ENCODE data around the gene KIF12. TPM values are rescaled to one million over a fixed set of nuclear protein-coding genes. Genes with fewer than 3 reads are reported as not detected.
A peak's percentile ranks its signal among the peaks of the same experiment; 100 is the strongest.

KIF12 gene
- total and polyA plus RNA-seq, 2 experiments from 2014 or later, result 4.2 to 4.3 TPM

DNA sequence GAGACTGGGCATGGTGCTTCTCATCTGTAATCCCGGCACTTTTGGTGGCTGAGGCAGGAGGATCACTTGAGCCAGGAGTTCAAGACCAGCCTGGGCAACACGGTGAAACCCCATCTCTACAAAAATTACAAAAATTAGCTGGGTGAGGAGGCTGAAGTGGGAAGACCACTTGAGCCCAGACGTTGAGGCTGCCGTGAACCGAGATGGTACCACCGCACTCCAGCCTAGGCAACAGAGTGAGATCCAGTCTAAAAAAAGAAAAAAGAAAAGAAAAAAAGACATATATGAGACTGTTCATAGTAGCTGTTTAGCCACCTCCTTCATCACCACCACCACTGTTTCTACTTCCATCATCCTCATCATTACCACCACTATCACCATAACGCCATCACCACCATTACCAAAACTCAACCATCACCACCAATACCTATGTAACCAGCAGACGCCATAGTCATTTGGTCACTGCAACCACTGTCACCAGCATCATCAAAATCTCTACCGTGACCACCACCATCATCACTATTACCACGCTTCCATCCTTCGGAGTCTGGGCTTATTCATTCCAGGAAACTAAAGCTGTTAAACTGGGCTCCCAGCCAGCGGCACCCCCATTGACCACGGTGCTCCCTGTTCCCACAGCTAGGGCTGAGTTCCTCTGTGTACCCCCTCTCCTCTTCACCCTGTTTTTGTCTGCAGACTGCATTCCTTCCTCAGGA lies 8.4 kb upstream of the KIF12 start:
- peaks cover 3% of the 10 kb centered on the region; the same call in 2 of the 3 replicates for H3K9me3 Mint-ChIP-seq
- H3K36me3 ChIP-seq (ENCODE audit: insufficient read depth), result no peaks in the 10 kb centered on the region
- H3K27ac Mint-ChIP-seq, result no peak overlapping the region
- H3K27me3 ChIP-seq (ENCODE audit: insufficient read depth), result 0 out of 2 replicates have a peak, but pooled peaks cover 6% of the 10 kb centered on the region
- H3K4me2 ChIP-seq, result no peak overlapping the region
- TF ChIP-seq, protein P1, sequence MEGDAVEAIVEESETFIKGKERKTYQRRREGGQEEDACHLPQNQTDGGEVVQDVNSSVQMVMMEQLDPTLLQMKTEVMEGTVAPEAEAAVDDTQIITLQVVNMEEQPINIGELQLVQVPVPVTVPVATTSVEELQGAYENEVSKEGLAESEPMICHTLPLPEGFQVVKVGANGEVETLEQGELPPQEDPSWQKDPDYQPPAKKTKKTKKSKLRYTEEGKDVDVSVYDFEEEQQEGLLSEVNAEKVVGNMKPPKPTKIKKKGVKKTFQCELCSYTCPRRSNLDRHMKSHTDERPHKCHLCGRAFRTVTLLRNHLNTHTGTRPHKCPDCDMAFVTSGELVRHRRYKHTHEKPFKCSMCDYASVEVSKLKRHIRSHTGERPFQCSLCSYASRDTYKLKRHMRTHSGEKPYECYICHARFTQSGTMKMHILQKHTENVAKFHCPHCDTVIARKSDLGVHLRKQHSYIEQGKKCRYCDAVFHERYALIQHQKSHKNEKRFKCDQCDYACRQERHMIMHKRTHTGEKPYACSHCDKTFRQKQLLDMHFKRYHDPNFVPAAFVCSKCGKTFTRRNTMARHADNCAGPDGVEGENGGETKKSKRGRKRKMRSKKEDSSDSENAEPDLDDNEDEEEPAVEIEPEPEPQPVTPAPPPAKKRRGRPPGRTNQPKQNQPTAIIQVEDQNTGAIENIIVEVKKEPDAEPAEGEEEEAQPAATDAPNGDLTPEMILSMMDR (conservative IDR thresholded peaks at IDR 0.05; ENCODE audit: low read depth in 2 of 2), result no peak
- TF ChIP-seq ZNF114 (CRISPR knock-in tag; IDR thresholded peaks at IDR 0.05) (no peak), CREB1 (CRISPR knock-in tag; IDR thresholded peaks at IDR 0.05; ENCODE audit: low read depth) (no peak), JUNB (IDR thresholded peaks at IDR 0.05; ENCODE audit: unreplicated experiment) (no peak), POLR2AphosphoS5 (IDR thresholded peaks at IDR 0.05; ENCODE audit: low read depth) (no peak), ZNF331 (CRISPR knock-in tag; IDR thresholded peaks at IDR 0.05; ENCODE audit: low read depth) (no peak), STAT1 (IDR thresholded peaks at IDR 0.05; ENCODE audit: unreplicated experiment) (no peak), NANOG (IDR thresholded peaks at IDR 0.05; ENCODE audit: borderline replicate concordance) (no peak), EZH2 (IDR thresholded peaks at IDR 0.05; ENCODE audit: low read depth, unreplicated experiment) (no peak), EZH2phosphoT487 (IDR thresholded peaks at IDR 0.05; ENCODE audit: unreplicated experiment) (no peak)
- TF ChIP-seq, protein P2, sequence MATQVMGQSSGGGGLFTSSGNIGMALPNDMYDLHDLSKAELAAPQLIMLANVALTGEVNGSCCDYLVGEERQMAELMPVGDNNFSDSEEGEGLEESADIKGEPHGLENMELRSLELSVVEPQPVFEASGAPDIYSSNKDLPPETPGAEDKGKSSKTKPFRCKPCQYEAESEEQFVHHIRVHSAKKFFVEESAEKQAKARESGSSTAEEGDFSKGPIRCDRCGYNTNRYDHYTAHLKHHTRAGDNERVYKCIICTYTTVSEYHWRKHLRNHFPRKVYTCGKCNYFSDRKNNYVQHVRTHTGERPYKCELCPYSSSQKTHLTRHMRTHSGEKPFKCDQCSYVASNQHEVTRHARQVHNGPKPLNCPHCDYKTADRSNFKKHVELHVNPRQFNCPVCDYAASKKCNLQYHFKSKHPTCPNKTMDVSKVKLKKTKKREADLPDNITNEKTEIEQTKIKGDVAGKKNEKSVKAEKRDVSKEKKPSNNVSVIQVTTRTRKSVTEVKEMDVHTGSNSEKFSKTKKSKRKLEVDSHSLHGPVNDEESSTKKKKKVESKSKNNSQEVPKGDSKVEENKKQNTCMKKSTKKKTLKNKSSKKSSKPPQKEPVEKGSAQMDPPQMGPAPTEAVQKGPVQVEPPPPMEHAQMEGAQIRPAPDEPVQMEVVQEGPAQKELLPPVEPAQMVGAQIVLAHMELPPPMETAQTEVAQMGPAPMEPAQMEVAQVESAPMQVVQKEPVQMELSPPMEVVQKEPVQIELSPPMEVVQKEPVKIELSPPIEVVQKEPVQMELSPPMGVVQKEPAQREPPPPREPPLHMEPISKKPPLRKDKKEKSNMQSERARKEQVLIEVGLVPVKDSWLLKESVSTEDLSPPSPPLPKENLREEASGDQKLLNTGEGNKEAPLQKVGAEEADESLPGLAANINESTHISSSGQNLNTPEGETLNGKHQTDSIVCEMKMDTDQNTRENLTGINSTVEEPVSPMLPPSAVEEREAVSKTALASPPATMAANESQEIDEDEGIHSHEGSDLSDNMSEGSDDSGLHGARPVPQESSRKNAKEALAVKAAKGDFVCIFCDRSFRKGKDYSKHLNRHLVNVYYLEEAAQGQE (IDR thresholded peaks at IDR 0.05; ENCODE audit: unreplicated experiment), result no peak
- TF ChIP-seq, protein P3, sequence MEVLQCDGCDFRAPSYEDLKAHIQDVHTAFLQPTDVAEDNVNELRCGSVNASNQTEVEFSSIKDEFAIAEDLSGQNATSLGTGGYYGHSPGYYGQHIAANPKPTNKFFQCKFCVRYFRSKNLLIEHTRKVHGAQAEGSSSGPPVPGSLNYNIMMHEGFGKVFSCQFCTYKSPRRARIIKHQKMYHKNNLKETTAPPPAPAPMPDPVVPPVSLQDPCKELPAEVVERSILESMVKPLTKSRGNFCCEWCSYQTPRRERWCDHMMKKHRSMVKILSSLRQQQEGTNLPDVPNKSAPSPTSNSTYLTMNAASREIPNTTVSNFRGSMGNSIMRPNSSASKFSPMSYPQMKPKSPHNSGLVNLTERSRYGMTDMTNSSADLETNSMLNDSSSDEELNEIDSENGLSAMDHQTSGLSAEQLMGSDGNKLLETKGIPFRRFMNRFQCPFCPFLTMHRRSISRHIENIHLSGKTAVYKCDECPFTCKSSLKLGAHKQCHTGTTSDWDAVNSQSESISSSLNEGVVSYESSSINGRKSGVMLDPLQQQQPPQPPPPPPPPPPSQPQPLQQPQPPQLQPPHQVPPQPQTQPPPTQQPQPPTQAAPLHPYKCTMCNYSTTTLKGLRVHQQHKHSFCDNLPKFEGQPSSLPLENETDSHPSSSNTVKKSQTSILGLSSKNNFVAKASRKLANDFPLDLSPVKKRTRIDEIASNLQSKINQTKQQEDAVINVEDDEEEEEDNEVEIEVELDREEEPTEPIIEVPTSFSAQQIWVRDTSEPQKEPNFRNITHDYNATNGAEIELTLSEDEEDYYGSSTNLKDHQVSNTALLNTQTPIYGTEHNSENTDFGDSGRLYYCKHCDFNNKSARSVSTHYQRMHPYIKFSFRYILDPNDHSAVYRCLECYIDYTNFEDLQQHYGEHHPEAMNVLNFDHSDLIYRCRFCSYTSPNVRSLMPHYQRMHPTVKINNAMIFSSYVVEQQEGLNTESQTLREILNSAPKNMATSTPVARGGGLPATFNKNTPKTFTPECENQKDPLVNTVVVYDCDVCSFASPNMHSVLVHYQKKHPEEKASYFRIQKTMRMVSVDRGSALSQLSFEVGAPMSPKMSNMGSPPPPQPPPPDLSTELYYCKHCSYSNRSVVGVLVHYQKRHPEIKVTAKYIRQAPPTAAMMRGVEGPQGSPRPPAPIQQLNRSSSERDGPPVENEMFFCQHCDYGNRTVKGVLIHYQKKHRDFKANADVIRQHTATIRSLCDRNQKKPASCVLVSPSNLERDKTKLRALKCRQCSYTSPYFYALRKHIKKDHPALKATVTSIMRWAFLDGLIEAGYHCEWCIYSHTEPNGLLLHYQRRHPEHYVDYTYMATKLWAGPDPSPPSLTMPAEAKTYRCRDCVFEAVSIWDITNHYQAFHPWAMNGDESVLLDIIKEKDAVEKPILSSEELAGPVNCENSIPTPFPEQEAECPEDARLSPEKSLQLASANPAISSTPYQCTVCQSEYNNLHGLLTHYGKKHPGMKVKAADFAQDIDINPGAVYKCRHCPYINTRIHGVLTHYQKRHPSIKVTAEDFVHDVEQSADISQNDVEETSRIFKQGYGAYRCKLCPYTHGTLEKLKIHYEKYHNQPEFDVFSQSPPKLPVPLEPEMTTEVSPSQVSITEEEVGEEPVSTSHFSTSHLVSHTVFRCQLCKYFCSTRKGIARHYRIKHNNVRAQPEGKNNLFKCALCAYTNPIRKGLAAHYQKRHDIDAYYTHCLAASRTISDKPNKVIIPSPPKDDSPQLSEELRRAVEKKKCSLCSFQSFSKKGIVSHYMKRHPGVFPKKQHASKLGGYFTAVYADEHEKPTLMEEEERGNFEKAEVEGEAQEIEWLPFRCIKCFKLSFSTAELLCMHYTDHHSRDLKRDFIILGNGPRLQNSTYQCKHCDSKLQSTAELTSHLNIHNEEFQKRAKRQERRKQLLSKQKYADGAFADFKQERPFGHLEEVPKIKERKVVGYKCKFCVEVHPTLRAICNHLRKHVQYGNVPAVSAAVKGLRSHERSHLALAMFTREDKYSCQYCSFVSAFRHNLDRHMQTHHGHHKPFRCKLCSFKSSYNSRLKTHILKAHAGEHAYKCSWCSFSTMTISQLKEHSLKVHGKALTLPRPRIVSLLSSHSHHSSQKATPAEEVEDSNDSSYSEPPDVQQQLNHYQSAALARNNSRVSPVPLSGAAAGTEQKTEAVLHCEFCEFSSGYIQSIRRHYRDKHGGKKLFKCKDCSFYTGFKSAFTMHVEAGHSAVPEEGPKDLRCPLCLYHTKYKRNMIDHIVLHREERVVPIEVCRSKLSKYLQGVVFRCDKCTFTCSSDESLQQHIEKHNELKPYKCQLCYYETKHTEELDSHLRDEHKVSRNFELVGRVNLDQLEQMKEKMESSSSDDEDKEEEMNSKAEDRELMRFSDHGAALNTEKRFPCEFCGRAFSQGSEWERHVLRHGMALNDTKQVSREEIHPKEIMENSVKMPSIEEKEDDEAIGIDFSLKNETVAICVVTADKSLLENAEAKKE (CRISPR knock-in tag; IDR thresholded peaks at IDR 0.05), result no peak
- TF ChIP-seq, protein P4, sequence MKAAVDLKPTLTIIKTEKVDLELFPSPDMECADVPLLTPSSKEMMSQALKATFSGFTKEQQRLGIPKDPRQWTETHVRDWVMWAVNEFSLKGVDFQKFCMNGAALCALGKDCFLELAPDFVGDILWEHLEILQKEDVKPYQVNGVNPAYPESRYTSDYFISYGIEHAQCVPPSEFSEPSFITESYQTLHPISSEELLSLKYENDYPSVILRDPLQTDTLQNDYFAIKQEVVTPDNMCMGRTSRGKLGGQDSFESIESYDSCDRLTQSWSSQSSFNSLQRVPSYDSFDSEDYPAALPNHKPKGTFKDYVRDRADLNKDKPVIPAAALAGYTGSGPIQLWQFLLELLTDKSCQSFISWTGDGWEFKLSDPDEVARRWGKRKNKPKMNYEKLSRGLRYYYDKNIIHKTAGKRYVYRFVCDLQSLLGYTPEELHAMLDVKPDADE (IDR thresholded peaks at IDR 0.05), result no peak
- H4K20me1 ChIP-seq (replicated peaks; ENCODE audit: insufficient read depth), result no peaks in the 10 kb centered on the region
- H3K4me3 ChIP-seq, result no peak overlapping the region
- H3F3A ChIP-seq (replicated peaks; ENCODE audit: low read depth), result no peaks in the 10 kb centered on the region
- H3K9me2 ChIP-seq (ENCODE audit: insufficient read depth), result no peaks in the 10 kb centered on the region
- H3K27me3 Mint-ChIP-seq (ENCODE audit: insufficient read depth, low read depth, poor library complexity), result peaks cover 8% of the 10 kb centered on the region
- ATAC-seq, result no peak
- H3K4me1 Mint-ChIP-seq, result peaks cover 11% of the 10 kb centered on the region
- H3K27ac ChIP-seq (ENCODE audit: low read depth), result no peak overlapping the region
- peak overlapping the region; percentile 78; the same call in 1 of the 2 replicates for H2AFZ ChIP-seq
- H3K4me1 ChIP-seq (ENCODE audit: insufficient read depth), result no peaks in the 10 kb centered on the region; the same call in 1 of the 2 replicates
- H3K79me2 ChIP-seq (replicated peaks; ENCODE audit: insufficient read depth), result no peaks in the 10 kb centered on the region
- no peak overlapping the region for H3K4me3 Mint-ChIP-seq
- H3K36me3 Mint-ChIP-seq (ENCODE audit: low read depth), result no peaks in the 10 kb centered on the region
- DNase-seq (ENCODE audit: low spot score), result no peak
